Measurements from ENCODE around the gene NHLH1.
"Not testable (repeated sequence)": the region's sequence is repeated elsewhere in the genome, so short reads cannot be mapped to it uniquely, and the experiment has no call there.

Gene NHLH1

DNA sequence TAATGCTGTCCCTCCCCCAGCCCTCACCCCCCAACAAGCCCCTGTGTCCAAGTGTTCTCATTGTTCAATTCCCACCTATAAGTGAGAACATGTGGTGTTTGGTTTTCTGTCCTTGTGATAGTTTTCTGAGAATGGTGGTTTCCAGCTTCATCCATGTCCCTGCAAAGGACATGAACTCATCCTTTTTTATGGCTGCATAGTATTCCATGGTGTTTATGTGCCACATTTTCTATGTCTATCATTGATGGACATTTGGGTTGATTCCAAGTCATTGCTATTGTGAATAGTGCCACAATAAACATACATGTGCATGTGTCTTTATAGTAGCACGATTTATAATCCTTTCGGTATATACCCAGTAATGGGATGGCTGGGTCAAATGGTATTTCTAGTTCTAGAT is 17.9 kb downstream of the NHLH1 start:
- not testable (repeated sequence) for DNase-seq

DNA sequence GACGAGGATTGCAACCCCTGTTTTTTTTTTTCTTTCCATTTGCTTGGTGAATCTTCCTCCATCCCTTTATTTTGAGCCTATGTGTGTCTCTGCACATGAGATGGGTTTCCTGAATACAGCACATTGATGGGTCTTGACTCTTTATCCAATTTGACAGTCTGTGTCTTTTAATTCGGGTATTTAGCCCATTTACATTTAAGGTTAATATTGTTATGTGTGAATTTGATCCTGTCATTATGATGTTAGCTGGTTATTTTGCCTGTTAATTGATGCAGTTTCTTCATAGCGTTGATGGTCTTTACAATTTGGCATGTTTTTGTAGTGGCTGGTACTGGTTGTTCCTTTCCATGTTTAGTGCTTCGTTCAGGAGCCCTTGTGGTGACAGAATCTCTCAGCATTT is 21.5 kb downstream of the NHLH1 start:
- DNase-seq: not testable (repeated sequence)

DNA sequence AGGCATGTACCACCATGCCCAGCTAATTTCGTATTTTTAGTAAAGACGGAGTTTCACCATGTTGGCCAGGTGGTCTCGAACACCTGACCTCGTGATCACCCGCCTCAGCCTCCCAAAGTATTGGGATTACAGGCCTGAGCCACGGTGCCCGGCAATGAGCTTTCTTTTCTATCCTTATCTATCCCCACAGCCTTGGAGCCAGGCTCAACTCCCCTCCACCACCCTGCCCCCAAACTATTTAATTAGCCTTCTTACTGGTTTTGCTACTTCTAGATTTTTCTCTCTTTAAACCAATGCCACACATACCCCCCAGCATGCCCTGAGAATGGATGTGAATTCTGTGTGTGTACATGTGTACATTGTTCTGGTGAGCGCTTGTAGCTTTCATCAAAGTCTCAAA is 27.8 kb downstream of the NHLH1 start:
- no peak for DNase-seq

DNA sequence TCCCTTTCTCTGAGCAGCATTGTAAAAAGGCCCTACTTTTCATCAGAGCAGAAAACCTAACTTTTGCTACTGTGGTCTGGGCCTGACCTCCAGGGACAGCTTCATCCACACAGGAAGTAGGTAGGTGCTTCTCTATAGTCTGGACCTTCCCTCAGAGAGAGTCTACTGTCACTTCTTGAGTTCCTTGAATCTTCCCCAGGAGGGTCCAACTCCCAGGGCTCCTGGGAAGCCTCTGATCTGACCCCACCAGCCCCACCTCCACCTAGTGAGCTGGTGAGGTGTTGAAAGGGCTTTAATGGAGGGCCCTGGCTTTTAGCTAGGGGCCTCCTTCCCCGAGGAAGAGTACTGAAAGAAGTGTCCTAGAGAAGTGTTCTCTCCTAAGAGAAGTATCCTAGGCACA is 30.8 kb downstream of the NHLH1 start:
- DNase-seq: no peak

DNA sequence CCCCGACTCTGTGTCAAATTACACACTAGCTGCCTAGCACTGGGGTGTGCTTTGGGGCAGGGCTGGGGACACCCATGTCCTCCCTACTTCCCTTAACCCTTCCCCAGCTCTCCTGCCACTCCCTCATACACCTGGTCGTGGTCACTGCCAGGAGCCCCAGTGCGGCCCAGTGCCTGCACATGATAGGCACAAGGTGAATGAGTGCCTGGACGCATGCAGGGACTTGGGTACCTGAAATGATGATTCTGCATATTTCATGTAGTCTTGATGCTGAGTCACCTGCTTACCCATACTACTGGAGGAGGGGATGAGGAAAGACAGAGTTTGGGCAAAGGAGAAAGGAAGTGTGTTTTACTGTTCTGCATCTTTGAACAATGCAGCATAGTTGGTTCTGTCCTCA is 32.0 kb downstream of the NHLH1 start:
- DNase-seq: no peak

DNA sequence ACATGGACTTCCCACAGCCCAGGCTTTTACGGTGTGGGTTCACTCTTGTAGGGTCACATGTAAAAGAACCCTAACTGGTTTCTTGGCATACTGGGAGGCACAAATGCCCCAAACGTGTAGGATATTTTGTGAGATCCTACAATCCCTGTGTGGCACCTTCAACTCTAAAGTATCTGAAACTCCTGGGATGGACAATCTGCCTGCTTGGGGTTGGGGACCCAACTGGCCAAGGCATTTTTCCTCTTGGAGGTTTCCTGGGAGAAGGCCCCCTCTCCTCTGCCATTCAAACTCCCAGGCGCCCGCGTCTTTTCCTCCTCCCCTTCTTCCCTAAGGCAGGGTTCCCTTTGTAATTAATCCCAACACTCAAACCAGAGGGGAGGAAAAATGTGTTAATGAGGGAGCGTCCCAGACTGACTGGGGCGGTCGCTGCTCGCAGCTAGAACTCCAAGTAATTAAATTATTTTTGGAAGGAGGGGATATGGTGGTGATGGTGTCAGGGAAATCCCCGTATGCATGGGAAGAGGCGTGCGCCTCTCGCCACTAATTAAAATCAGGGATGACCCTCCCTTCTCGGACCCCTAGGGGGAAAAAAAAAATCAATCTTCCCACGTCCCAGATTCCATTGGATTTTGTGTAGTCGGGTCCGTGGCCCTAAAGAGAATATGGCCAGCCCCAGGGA is 32.8 kb downstream of the NHLH1 start:
- no peak for DNase-seq

DNA sequence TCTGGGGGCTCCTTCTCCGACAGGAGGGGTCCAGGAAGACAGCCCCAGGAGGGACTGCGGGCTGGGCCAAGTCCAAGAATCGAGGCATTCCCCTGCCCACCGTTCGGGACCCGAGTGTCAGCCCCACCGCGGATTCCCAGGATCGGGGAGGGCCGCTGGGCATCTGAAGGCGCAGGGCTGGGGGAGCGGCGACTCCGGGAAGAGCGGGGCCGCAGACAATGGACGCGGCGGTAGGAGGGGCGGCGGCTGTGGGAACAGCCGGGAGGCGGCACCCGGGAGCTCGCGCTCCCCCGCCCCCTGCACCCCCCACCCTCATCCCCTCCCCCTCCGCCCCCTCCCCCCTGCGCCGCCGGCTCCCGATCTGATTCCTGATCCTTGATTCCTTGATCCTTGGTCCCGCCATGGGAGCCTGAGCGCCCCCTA is 33.4 kb downstream of the NHLH1 start, which contains the start of gene VANGL2:
VANGL2 (plus strand) TSS at position 342 of the 423 bp plus-strand sequence. CDS start 15,274 bp downstream, outside the sequence.
- peak in 2 of 5 experiments; percentile 18 to 55 for DNase-seq

DNA sequence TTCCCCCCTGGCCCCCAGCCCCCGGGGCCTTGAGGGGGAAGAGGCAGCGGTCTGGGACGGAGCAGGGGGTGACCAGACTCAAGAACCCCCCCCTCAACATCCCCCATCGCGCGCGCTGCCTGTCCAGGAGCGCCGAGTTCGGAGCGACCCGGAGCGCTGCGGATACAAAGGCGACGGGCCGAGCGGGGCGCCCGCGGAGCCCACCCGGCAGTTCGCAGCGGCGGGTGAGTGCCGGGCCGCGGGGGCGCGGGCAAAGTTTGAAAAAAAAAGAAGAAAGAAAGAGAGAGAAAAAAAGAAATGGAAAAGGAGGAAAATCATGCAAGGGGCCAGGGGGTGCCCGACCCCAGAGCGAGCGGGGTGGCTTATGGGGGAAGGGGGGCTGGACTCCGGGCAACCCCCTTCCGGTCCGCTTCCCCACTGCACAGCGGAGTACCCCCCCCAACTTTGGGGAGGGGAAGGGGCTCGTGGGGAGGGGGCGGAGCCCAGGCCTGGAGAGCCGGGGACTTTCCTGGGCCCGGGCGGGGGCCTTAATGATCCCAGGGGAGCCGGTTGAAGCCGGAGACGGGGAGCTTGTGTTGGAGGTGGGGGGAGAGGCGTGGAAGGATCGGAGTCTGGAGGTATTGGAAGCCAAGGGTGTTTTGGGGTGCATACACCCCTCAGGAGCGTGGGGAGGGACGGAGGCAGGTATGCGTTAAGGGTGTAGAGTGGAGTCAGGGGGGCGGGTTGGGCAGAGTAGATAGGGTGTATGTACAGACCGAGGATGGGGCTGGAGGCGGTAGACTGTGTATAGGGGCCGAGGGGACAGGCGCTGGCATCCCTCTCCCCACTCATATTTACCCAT is 34.0 kb downstream of the NHLH1 start:
- no peak for DNase-seq

DNA sequence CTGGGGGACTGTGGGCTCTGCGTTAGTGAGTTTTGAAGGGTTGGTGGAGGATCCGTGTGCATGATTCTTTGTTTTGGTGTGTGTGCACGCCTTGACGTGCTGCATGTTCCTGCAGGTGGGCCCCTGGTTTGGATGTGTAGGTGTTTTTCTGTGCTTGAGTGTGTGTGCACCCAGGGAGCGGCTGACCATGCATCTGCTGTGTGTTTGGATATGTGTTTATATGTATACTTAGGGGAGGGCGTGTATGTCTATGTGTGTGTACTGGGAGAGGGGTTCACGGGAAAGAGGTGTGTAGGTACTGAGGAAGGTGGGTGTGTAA is 34.6 kb downstream of the NHLH1 start:
- no peak for DNase-seq

DNA sequence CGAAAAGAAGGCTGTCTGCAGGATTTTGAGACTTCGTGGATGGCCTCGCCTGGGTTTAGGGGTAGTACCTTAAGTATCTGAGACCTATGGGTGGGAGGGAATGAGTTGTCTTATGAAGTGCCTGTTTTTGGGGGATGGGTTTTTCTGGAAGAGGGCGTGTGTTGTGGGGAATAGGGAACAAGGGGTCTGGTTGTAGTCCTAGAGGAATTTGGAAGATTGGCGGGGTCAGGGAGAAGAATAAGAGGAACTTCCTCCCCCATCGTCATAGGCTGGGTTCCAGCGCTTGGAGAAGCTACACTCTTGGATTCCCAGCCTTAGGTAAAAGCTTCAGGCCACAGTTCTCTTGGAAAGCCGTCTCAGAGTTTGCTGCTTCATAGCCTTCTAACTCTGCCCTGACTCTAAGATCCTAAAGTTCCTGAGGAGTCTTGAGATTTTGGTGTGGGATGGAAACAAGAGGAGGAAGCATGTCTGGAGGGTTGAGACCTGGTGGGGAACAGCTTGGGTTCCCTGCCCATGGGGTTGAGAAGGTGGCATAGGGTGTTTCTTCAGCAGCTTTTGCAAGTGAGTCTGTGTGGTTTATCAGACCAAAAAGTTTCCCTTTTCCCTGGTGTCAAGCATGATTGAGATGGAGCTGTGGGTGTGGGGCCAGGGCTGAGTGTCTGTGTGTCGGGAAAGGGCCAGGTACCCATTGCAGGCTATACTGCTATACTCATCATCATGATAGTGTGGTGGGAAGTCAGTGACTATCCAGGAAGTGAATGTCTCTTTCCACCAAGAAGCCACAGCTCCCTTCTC is 35.3 kb downstream of the NHLH1 start:
- no peak for DNase-seq

DNA sequence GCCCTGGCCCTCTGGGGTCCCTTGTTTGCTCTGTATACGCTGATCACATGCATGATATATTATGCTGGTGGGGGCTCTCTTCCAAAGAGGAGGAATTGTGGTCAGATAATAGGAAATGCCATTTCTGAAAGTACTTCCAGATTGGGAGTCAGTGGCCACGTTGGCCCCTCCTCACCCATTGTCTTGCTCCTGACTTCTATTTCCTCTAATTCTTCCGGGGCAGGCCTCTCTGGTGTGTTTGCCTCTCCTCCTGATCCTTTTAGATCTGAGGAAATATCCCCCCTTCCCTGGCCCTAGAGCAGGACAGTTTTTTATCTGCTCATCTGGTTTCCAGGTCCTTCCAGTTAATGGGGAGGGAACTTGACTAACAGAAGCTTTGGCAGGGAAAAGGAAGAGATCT is 36.4 kb downstream of the NHLH1 start:
- no peak for DNase-seq

DNA sequence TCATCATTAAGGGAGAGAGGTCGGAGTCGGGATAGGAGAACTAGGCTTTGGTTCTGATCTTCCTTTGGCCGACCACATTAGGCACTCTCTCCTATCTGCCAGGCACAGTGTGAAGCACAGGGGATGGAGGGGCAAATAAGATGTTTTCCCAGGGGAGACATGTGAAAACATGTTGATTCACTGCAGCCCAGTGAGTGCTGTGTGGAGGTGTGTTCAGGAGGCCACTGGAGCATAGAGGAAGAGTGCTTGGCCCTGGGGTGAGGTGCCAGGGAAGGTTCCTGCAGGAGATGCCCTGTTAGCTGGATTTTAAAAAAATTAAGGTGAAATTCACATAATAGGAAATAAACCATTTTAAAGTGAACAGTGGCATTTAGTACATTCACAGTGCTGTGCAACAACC is 37.2 kb downstream of the NHLH1 start:
- DNase-seq: no peak

DNA sequence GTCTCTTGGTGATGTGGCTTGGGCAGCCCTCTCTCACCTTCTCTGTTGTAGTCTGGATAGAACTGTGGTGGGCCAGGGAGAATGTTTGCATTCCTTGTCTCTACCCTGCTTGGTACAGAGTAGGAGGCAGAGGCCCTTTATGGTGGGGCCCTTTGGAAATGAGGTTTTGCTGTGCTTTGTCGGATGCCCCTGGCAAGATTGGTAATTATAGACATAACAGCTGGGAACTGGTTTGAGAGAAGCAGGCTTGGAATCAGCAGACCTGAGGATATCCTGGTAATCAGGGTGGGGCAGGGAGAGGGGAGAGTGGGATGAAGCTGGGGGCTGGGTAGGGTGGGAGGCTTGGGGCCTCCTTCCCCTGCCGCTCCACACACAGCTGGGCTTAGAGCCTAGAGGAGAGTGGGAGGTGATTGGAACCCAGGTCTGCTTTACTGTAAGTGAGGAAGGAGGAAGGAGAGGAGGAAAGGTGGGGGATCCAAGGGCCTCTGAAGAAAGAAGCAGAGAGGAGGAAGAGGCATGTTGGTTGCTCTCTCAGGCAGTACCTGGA is 38.5 kb downstream of the NHLH1 start:
- DNase-seq: no peak

DNA sequence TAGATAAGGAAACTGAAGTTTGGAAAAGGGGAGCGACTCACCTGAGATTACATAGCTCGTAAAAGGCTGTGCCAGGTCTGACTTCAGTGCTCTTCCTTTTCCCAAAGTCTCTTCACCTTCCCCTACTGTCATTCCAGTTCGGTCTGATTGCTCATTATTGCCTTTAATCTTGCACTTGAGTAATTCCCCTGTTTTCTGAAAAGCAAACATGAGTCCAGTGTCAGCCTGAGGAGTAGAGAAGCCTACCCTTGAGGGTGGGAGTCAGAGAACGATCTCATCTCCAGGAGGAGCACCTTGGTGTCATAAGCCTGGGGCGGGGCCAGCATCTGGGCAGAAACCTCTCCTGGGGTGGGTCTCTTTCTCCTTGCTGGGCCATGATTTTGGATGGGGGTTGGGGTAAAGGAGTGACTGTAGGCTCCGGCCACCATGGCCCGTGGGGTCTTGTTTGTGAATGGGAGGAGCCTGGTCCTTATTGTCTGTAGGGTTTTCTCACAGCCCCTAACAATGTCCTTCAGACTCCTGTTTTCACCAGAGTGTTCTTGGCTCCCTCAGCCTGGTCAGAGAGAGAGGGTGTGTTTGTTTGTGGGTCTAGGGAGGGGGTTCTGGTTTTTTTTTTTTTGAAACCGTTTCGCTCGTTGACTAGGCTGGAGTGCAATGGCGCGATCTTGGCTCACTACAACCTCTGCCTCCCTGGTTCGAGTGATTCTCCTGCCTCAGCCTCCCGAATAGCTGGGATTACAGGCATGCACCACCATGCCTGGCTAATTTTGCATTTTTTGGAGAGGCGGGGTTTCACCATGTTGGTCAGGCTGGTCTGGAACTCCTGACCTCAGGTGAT is 39.5 kb downstream of the NHLH1 start:
- no peak for DNase-seq

DNA sequence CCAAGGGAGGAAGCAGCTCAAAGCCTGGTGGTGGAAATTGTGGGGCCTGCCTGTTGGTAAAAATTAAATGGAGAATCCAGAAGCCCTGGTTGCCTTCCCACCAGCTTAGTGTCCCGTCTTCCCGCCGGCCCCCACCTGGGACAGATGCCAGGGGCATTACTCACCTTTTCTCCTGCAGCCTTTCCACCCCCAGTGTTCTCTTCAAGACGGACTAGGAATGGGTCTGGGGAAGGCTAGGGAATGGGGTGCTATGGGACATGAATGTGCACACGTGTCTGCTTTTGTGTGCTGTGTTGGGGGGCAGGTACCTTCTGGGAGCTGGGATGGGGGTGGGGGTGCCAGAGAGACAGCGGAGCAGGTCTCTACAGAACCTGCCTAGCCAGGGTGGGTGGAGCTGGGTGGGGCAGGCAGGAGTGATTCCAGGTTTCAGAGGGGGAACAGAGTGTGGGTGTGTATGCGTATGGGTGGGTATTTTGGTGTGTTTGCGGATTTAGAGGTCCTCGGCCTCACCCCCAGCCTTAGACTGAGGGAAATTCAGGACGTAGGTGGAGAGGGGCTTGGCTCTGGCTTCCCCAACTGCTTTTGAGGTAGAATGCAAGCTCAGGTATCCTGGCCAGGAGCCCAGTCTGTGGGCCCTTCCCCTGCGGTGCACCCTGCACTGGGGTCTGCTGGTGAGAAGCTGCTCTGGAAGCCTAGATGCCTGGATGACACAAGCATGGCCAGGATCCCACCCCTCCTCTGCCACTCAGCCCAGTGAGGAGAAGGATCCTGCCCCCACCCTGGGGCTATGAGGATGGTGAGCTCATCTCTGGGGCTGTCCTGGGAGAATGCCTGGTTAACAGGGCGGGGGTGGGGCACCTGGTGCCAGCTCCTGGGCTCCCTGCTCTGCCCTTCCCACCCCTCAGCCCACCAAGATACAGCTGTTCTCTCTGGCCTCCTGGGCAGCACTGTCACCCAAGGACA is 41.2 kb downstream of the NHLH1 start:
- DNase-seq: no peak

DNA sequence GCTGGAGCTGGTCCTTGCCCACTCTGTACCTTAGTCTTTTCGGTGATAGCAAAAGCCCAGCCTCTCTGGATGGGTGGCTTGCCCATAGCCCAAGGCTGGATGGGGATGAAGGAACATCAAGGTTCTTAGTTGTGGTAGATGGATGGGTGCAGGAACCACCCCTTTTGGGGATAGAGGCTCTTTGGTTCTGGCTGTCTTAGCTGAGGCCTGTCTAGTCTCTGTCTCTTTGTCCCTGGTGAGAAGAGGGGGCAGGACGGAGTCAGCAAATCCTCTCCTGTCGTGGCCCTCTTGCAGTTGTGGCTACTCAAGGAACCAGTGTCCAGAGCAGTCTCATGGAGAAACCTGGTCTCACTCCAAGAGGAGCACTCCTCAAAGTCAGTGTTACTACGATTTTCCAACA is 42.0 kb downstream of the NHLH1 start:
- no peak for DNase-seq

DNA sequence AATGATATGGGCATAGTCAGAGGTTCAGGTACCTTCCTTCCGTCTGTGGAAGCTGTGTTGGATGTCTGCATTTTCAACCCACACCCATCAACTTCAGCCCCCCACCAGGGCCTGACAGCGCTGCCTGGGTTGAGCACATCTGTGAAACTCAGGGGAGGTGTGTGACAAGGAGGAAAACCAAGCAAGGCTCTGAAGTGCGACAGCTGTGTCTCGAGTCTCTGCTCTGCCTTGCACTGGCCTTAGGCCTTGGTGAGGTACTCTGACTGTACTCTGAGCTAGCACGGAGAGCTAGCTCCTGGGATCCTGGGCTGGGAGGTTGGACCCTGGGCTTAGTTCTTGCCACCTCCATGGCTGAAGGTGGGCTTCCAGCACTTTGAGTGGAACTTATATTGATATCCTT is 42.6 kb downstream of the NHLH1 start:
- no peak for DNase-seq

DNA sequence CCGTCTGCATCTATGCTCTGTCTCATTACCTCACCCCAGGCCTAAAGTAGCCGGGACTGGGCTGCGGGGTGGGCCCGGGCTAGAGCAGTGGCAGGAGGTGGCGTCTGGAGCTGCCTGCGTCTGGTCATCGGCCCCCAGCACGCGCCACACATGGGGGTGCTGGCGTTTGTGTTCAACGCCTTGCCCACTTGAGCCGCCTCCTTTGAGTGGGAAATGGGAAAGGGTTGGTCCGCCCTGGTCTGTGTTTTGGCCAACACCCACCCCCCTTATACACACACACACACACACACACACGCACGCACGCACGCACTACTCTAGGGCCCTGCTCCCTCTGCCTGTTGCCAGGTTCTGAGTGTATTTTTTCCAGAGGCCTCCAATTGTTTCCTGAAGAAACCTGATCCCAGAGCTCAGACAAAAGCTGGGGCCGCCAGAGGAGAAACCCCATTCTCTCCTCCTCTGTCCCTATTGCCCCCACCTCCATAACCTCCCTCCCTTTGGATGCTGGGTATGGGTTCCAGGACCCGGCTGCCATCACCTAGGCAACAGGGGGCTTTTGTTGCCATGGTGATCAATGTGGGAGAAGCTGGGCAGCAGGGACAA is 43.6 kb downstream of the NHLH1 start:
- DNase-seq: no peak

DNA sequence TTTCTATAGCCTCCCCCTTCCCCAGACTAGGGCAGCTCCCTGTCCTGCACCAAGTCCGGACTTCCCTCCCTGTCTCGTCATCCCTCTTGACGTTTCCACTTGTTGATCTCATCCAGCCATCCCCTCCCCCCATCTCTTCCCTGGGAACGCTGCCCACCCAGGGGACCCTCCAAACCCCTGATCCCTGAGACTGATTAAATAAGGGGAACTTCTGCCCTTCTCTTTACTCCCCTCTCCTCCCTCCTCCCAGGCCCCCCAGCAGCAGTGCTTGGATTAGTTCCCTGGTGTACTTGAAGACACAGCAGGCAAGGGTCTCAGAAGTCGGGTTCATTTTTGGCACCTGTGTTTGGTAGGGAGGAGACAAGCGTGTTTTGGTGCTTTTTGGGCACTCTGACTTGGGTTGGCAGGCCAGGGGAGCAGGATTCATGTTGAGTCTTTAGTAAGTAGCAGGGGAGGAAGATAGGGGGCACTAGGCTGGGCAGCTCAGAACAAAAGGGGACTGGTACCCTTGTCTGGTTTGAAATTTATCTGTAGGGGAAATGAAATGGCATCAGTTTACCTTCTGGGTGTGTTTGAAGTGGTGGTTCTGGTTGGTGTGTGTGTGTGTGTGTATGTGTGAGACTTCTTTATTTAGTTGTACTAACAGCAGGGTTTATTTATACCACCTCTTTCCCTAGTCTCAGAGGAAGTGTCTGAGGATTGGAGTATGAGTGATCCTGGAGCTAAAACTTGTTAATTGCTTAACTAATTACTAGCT is 44.6 kb downstream of the NHLH1 start:
- DNase-seq: no peak

DNA sequence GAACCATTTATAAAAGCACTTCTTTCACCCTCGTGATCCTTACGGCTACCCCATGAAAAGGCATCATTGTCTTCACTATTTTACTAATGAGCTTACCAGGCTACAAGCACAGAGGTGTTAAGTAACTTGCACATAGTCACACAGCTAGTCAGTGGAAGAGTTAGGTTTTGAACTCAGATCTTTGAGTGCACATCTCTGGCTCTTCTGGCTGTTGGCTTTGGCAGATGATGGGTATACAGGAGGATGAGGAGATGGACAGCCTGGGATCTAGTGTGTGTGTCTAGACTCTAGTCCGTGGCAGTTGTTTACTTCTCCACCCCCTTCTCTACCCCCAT is 45.1 kb downstream of the NHLH1 start:
- DNase-seq: no peak
